Esophagus muscularis mucosa (tissue), 4 donors: ENCODE results near the gene S100A3. TPM values are rescaled to one million over a fixed set of nuclear protein-coding genes. Genes with fewer than 3 reads are reported as not detected.
A peak's percentile ranks its signal among the peaks of the same experiment; 100 is the strongest.

ENCODE experiments used
- DNase-seq: peaks from one replicate; pipeline ENCODE4 v3.0.0-alpha.2; 2017; ENCODE audit errors: extremely low spot score
- H3K27ac ChIP-seq, 4 donors: fragments of 200-600 bp; sonication (generic); replicated peaks in 1 of 4; 1 replicate in 3 of 4; 2 replicates in 1 of 4; pipeline ENCODE4 v1.5.1; 2016 to 2019; ENCODE audit warnings: mild to moderate bottlenecking in 1 of 4
- H3K27me3 ChIP-seq, 4 donors: fragments of 200-600 bp; sonication (generic); one replicate each; pipeline versions ENCODE4 v1.5.1 to v1.6.0; 2016 to 2019
- H3K36me3 ChIP-seq, 4 donors: fragments of 200-600 bp; sonication (generic); one replicate each; pipeline ENCODE4 v1.5.1; 2016 to 2019
- H3K4me1 ChIP-seq, 4 donors: fragments of 200-600 bp; sonication (generic); one replicate each; pipeline ENCODE4 v1.5.1; 2016 to 2019
- H3K4me3 ChIP-seq, 4 donors: fragments of 200-600 bp; sonication (generic); 1 replicate in 2 of 4; 2 replicates in 2 of 4; pipeline ENCODE4 v1.5.1; 2016 to 2019; ENCODE audit warnings: mild to moderate bottlenecking in 4 of 4, moderate library complexity in 1 of 4
- H3K9me3 ChIP-seq, 4 donors: fragments of 200-600 bp; sonication (generic); 1 replicate in 3 of 4; 2 replicates in 1 of 4; pipeline ENCODE4 v1.5.1; 2016 to 2019
- CTCF ChIP-seq, 3 experiments: fragments of 200-600 bp in 2 of 3; fragments of 450-650 bp in 1 of 3; sonication (generic) in 2 of 3; IDR thresholded peaks; one replicate each; pipeline ENCODE4 v1.5.1; 2017 to 2019; ENCODE audit warnings: antibody characterized with exemption in 3 of 3, mild to moderate bottlenecking in 2 of 3, moderate library complexity in 1 of 3
- EP300 ChIP-seq: sonication (generic); formaldehyde crosslinking; IDR thresholded peaks from one replicate; pipeline ENCODE4 v1.6.1; 2017; ENCODE audit warnings: antibody characterized with exemption
- POLR2A ChIP-seq: fragments of 450-650 bp; IDR thresholded peaks from one replicate; pipeline ENCODE4 v1.6.1; 2017; ENCODE audit warnings: antibody characterized with exemption, moderate library complexity, mild to moderate bottlenecking, low read depth
- POLR2AphosphoS5 ChIP-seq, 2 donors: sonication (generic); formaldehyde crosslinking; IDR thresholded peaks; one replicate each; pipeline ENCODE4 v1.6.1; 2017; ENCODE audit warnings: antibody characterized with exemption in 2 of 2
- WGBS: methylation state at CpG from one replicate; pipeline ENCODE4 v1.1.5; 2018; 5-methylcytosine and 5-hydroxymethylcytosine counted together
- intact Hi-C: fragments of 100-400 bp; cut with DNase I; formaldehyde crosslinking; loops from one replicate; pipeline ENCODE4 v1.15.1; 2023
- total RNA-seq, 4 donors: library from RNA; depleted of rRNA; stranded (reverse); fragments of >200 nt; gene quantifications; one replicate each; pipeline versions ENCODE4 v1.1.0 to v1.2.1, GENCODE V29; 2016

The S100A3 gene
- total RNA-seq, 4 donors from 2014 or later = 2.1 to 4.2 (median 2.7) TPM; not detected in 1

- no peak for DNase-seq
- Histone ChIP-seq H3K36me3 (no peaks in the 10 kb centered on the region), H3K4me1 (peaks cover 6 to 20% (median 17%) of the 10 kb centered on the region in 4 donors), H3K9me3 (no peaks in the 10 kb centered on the region), H3K27me3 (no peaks in the 10 kb centered on the region), H3K27ac (no peak overlapping the region), H3K4me3 (no peak overlapping the region)
- intact Hi-C loops = loop anchor here (2.0 to 5.0 kb wide), 3 partner anchors 18 to 234 kb away; partner anchors contain the start of gene S100A16
- no peak for TF ChIP-seq POLR2A
- TF ChIP-seq CTCF (IDR thresholded peaks at IDR 0.05) = no peak
- no peak for TF ChIP-seq EP300
- no peak for TF ChIP-seq POLR2AphosphoS5 (IDR thresholded peaks at IDR 0.05)
- 77% methylated on average over 3 of the region's 3 CpGs for WGBS
Measured at GRCh38 chr1:153513023-153513422, 36.0 kb downstream of the S100A3 start.

- Histone ChIP-seq H3K36me3 (no peaks in the 10 kb centered on the region), H3K9me3 (no peaks in the 10 kb centered on the region), H3K27ac (peak overlapping the region in 2 of 4 donors; percentile 37 to 39), H3K4me3 (no peak overlapping the region), H3K4me1 (peaks cover 22 to 39% (median 35%) of the 10 kb centered on the region in 4 donors), H3K27me3 (no peaks in the 10 kb centered on the region)
- DNase-seq = no peak
- intact Hi-C loops = loop anchor here (2.0 to 5.0 kb wide), 3 partner anchors 58 to 236 kb away; partner anchors contain the start of gene S100A16
- TF ChIP-seq POLR2A (no peak), CTCF (IDR thresholded peaks at IDR 0.05) (peak; percentile 81 to 93 (median 90)), EP300 (no peak), POLR2AphosphoS5 (IDR thresholded peaks at IDR 0.05) (peak in 1 of 2 donors; percentile 67)
- WGBS = 0% methylated on average over 3 of the region's 7 CpGs
Measured at GRCh38 chr1:153510984-153511410, 38.1 kb downstream of the S100A3 start.

GRCh38 chr1:153509729-153510354, 39.2 kb downstream of the S100A3 start:
- DNase-seq = no peak
- H3K27me3 ChIP-seq = no peaks in the 10 kb centered on the region
- H3K27ac ChIP-seq = peak overlapping the region in 1 of 4 donors; percentile 7
- intact Hi-C loops = loop anchor here (2.0 to 5.0 kb wide), 3 partner anchors 59 to 237 kb away; partner anchors contain the start of gene S100A16
- WGBS = 73% methylated on average over 4 of the region's 4 CpGs
- H3K4me3 ChIP-seq = no peak overlapping the region
- peaks cover 19 to 41% (median 37%) of the 10 kb centered on the region in 4 donors for H3K4me1 ChIP-seq
- TF ChIP-seq EP300 (no peak), POLR2AphosphoS5 (IDR thresholded peaks at IDR 0.05) (no peak), CTCF (IDR thresholded peaks at IDR 0.05) (peak; percentile 38 to 57 (median 45)), POLR2A (no peak)
- no peaks in the 10 kb centered on the region for H3K36me3 ChIP-seq
- no peaks in the 10 kb centered on the region for H3K9me3 ChIP-seq

- 94% methylated on average over 2 of the region's 3 CpGs for WGBS
- Histone ChIP-seq H3K4me3 (no peak overlapping the region), H3K36me3 (no peaks in the 10 kb centered on the region), H3K4me1 (peaks cover 19 to 41% (median 37%) of the 10 kb centered on the region in 4 donors), H3K27ac (no peak overlapping the region), H3K9me3 (no peaks in the 10 kb centered on the region), H3K27me3 (no peaks in the 10 kb centered on the region)
- DNase-seq = no peak
- TF ChIP-seq EP300 (no peak), CTCF (IDR thresholded peaks at IDR 0.05) (no peak), POLR2A (no peak), POLR2AphosphoS5 (IDR thresholded peaks at IDR 0.05) (no peak)
- intact Hi-C loops = no loop called here
Measured at GRCh38 chr1:153509036-153509435, 40.0 kb downstream of the S100A3 start.
